Cardiac muscle cell (in vitro differentiated cells and primary cell): ENCODE results near the gene SERPINB8. TPM values are rescaled to one million over a fixed set of nuclear protein-coding genes. Genes with fewer than 3 reads are reported as not detected.
A peak's percentile ranks its signal among the peaks of the same experiment; 100 is the strongest.

Experiments
- DNase-seq, 2 donors: peaks; one replicate each; pipeline versions ENCODE4 v3.0.0 to v3.0.0-alpha.2; 2010 to 2017; ENCODE audit warnings: low read depth in 1 of 2, low spot score in 1 of 2
- H3K27ac ChIP-seq: fragments of 200-600 bp; sonication (generic); 2 replicates; pipeline ENCODE4 v1.5.1; 2016
- H3K27me3 ChIP-seq: fragments of 200-600 bp; sonication (generic); 2 replicates; pipeline ENCODE4 v1.6.0; 2016; ENCODE audit warnings: control low read depth
- H3K36me3 ChIP-seq: fragments of 200-600 bp; sonication (generic); 2 replicates; pipeline ENCODE4 v1.5.1; 2016; ENCODE audit warnings: control low read depth
- H3K4me1 ChIP-seq: fragments of 200-600 bp; sonication (generic); 2 replicates; pipeline ENCODE4 v1.8.1; 2017; ENCODE audit warnings: low read depth, mild to moderate bottlenecking, mixed run types
- H3K4me3 ChIP-seq: fragments of 200-600 bp; sonication (generic); 2 replicates; pipeline ENCODE4 v1.5.1; 2016; ENCODE audit warnings: mild to moderate bottlenecking
- H3K9me3 ChIP-seq: fragments of 200-600 bp; sonication (generic); 2 replicates; pipeline ENCODE4 v1.5.1; 2017; ENCODE audit warnings: low read depth, mild to moderate bottlenecking, control low read depth
- CTCF ChIP-seq: IDR thresholded peaks from 2 replicates; pipeline ENCODE4 v1.5.1; 2012; ENCODE audit warnings: low read depth, mild to moderate bottlenecking, low read length
- polyA plus RNA-seq: library from polyadenylated mRNA; unstranded; fragments of >200 nt; fragmentation: Nextera tagmentation; extraction: Ambion mirVana; gene quantifications from 2 replicates; pipeline ENCODE4 v1.2.1, GENCODE V29; 2016
- total RNA-seq: library from RNA; depleted of rRNA; stranded (reverse); fragments of >200 nt; gene quantifications from 2 replicates; pipeline ENCODE4 v1.2.3, GENCODE V29; 2016

Gene SERPINB8
- total and polyA plus RNA-seq, 2 experiments from 2014 or later = 0.60 to 4.0 TPM

- Histone ChIP-seq H3K9me3 (no peaks in the 10 kb centered on the region), H3K36me3 (no peaks in the 10 kb centered on the region), H3K27me3 (peaks cover 39% of the 10 kb centered on the region), H3K4me3 (no peak overlapping the region), H3K4me1 (peaks cover 4% of the 10 kb centered on the region), H3K27ac (no peak overlapping the region)
- DNase-seq = no peak
- TF ChIP-seq CTCF = no peak
Observed at GRCh38 chr18:63965716-63966330, 4.1 kb upstream of the SERPINB8 start.

- Histone ChIP-seq H3K36me3 (no peaks in the 10 kb centered on the region), H3K27me3 (peaks cover 24% of the 10 kb centered on the region), H3K27ac (peak overlapping the region; percentile 86), H3K9me3 (no peaks in the 10 kb centered on the region), H3K4me1 (peaks cover 4% of the 10 kb centered on the region), H3K4me3 (peak overlapping the region; percentile 75)
- DNase-seq = peak; percentile 33 to 63
- TF ChIP-seq CTCF = no peak
Observed at GRCh38 chr18:63970809-63971205, 926 bp downstream of the SERPINB8 start.

GRCh38 chr18:63971320-63972001 is 1.6 kb downstream of the SERPINB8 start:
- no peak for DNase-seq
- Histone ChIP-seq H3K27me3 (peaks cover 19% of the 10 kb centered on the region), H3K4me3 (no peak overlapping the region), H3K9me3 (no peaks in the 10 kb centered on the region), H3K36me3 (no peaks in the 10 kb centered on the region), H3K4me1 (peaks cover 4% of the 10 kb centered on the region), H3K27ac (no peak overlapping the region)
- TF ChIP-seq CTCF = no peak

- Histone ChIP-seq H3K4me3 (no peak overlapping the region), H3K27me3 (peaks cover 14% of the 10 kb centered on the region), H3K9me3 (no peaks in the 10 kb centered on the region), H3K4me1 (peaks cover 4% of the 10 kb centered on the region), H3K36me3 (no peaks in the 10 kb centered on the region), H3K27ac (no peak overlapping the region)
- TF ChIP-seq CTCF = no peak
- no peak for DNase-seq
Observed at GRCh38 chr18:63972002-63972376, 2.1 kb downstream of the SERPINB8 start.

GRCh38 chr18:63974991-63975390 is 5.1 kb downstream of the SERPINB8 start:
- Histone ChIP-seq H3K27me3 (no peaks in the 10 kb centered on the region), H3K4me1 (no peaks in the 10 kb centered on the region), H3K36me3 (no peaks in the 10 kb centered on the region), H3K4me3 (no peak overlapping the region), H3K9me3 (no peaks in the 10 kb centered on the region), H3K27ac (no peak overlapping the region)
- peak; percentile 46 for TF ChIP-seq CTCF
- DNase-seq = peak in 1 of 2 donors; percentile 56
